ENCODE data around the gene UBE2J2. TPM values are rescaled to one million over a fixed set of nuclear protein-coding genes. Genes with fewer than 3 reads are reported as not detected.
A peak's percentile ranks its signal among the peaks of the same experiment; 100 is the strongest.

UBE2J2 gene
- total and polyA plus RNA-seq, 2 of the 13 experiments (the other 11 are each of a cell fraction or from before 2014, with no cell fraction given) = 25.4 to 29.4 TPM

DNA sequence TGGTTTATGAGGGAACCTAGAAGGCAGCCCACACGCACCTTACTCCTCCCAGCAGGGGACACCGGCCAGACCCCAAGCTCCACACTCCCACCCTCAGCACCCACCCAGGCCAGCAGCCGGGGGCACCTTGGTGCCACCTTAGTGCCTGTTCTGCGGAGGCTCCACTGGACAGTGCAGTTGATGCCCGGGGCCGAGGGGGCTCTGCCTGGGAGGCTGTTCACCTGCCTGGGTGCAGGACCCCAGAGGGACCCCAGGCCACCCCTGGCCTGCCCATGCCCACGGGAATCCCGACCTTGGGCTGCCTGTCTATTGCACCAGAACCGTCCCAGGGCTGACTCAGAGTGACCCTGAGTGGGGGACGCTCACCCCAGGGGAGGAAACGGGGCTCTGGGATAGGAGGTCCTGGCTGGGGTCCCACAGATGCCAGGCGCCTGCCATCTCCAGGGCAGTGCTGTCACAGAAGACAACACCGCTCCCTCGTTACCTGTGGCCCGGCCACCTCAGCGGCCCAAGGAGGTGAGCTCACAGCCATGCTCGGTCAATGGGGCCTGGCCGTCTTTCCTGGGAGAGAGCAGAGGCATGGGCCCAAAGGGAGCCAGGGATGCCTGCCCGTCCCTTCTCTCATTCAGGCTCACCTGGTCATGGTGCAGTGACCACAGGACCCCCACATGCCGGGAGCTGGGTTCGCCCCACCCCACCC, 7.3 kb upstream of the UBE2J2 start (continued):
- TF ChIP-seq SMYD3 (CRISPR knock-in tag; IDR thresholded peaks at IDR 0.05) = no peak
- no peak for TF ChIP-seq NFE2L1 (CRISPR knock-in tag; IDR thresholded peaks at IDR 0.05; ENCODE audit: borderline replicate concordance)
- TF ChIP-seq ZNF841 (CRISPR knock-in tag; IDR thresholded peaks at IDR 0.05; ENCODE audit: borderline replicate concordance) = no peak
- TF ChIP-seq STAG1 (CRISPR knock-in tag; IDR thresholded peaks at IDR 0.05) = no peak
- TF ChIP-seq PHF21A (CRISPR knock-in tag; IDR thresholded peaks at IDR 0.05) = no peak
- no peak for TF ChIP-seq FOXA1 (IDR thresholded peaks at IDR 0.05)
- no peak for TF ChIP-seq FOXA1 (CRISPR knock-in tag; IDR thresholded peaks at IDR 0.05)
- TF ChIP-seq DNMT3B (CRISPR knock-in tag; conservative IDR thresholded peaks at IDR 0.05) = no peak
- TF ChIP-seq SMC3 (IDR thresholded peaks at IDR 0.05; ENCODE audit: low read length) = no peak
- peak; percentile 26 for TF ChIP-seq AGO2 (optimal IDR thresholded peaks at IDR 0.05; ENCODE audit: low read depth, low read length)
- no peak for TF ChIP-seq JDP2 (CRISPR knock-in tag; IDR thresholded peaks at IDR 0.05; ENCODE audit: borderline replicate concordance)
- TF ChIP-seq ZNF121 (CRISPR knock-in tag; IDR thresholded peaks at IDR 0.05) = no peak
- TF ChIP-seq ZNF589 (CRISPR knock-in tag; conservative IDR thresholded peaks at IDR 0.05) = no peak
- TF ChIP-seq, protein P1, sequence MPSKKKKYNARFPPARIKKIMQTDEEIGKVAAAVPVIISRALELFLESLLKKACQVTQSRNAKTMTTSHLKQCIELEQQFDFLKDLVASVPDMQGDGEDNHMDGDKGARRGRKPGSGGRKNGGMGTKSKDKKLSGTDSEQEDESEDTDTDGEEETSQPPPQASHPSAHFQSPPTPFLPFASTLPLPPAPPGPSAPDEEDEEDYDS (CRISPR knock-in tag; IDR thresholded peaks at IDR 0.05) = no peak
- TF ChIP-seq, protein P2, sequence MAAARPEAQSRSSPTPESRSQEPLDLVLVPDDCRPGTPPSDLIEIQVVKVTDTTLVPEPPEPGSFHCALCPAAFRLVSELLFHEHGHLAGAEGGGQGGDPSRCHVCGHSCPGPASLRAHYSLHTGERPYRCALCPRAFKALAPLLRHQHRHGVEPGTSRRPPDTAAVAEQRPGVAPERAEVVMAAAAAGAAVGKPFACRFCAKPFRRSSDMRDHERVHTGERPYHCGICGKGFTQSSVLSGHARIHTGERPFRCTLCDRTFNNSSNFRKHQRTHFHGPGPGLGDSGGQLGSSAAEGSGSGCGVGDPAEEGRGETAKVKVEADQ (CRISPR knock-in tag; IDR thresholded peaks at IDR 0.05; ENCODE audit: borderline replicate concordance) = no peak
- TF ChIP-seq ZNF484 (CRISPR knock-in tag; IDR thresholded peaks at IDR 0.05; ENCODE audit: borderline replicate concordance, low read depth) = no peak
- 0 out of 2 replicates have a peak, but pooled peaks have one; percentile 14 for TF ChIP-seq ZNF768 (CRISPR knock-in tag; IDR thresholded peaks at IDR 0.05)
- TF ChIP-seq ZNF446 (CRISPR knock-in tag; IDR thresholded peaks at IDR 0.05) = no peak
- peak; percentile 24; the same call in 1 of the 2 replicates for TF ChIP-seq ZNF776 (CRISPR knock-in tag; IDR thresholded peaks at IDR 0.05)
- TF ChIP-seq ARHGAP35 (CRISPR knock-in tag; IDR thresholded peaks at IDR 0.05; ENCODE audit: borderline replicate concordance) = no peak
- TF ChIP-seq, protein P3, sequence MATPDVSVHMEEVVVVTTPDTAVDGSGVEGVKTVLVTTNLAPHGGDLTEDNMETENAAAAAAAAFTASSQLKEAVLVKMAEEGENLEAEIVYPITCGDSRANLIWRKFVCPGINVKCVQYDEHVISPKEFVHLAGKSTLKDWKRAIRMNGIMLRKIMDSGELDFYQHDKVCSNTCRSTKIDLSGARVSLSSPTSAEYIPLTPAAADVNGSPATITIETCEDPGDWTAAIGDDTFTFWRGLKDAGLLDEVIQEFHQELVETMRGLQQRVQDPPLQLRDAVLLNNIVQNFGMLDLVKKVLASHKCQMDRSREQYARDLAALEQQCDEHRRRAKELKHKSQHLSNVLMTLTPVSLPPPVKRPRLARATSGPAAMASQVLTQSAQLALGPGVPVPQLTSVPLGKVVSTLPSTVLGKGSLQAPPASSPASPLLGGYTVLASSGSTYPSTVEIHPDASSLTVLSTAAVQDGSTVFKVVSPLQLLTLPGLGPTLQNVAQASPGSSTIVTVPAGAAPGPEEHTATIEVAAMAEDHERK (CRISPR knock-in tag; IDR thresholded peaks at IDR 0.05; ENCODE audit: low read depth) = no peak
- no peak for TF ChIP-seq MLLT10 (CRISPR knock-in tag; IDR thresholded peaks at IDR 0.05)
- TF ChIP-seq ZNF788 (CRISPR knock-in tag; IDR thresholded peaks at IDR 0.05; ENCODE audit: borderline replicate concordance) = no peak
- TF ChIP-seq, protein P4, sequence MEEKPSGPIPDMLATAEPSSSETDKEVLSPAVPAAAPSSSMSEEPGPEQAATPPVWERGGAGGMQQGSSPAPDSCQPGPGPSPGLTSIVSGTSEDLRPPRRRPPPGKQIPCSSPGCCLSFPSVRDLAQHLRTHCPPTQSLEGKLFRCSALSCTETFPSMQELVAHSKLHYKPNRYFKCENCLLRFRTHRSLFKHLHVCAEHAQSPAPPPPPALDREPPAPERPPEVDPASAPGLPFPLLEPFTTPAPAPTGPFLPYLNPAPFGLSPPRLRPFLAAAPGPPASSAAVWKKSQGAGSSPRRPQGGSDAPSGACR (CRISPR knock-in tag; IDR thresholded peaks at IDR 0.05) = no peak
- TF ChIP-seq FLYWCH1 (CRISPR knock-in tag; IDR thresholded peaks at IDR 0.05) = no peak
- TF ChIP-seq RARG (CRISPR knock-in tag; IDR thresholded peaks at IDR 0.05; ENCODE audit: low read depth) = no peak
- TF ChIP-seq ZSCAN29 (CRISPR knock-in tag; conservative IDR thresholded peaks at IDR 0.05) = no peak
- TF ChIP-seq SALL2 (CRISPR knock-in tag; IDR thresholded peaks at IDR 0.05) = 0 out of 2 replicates have a peak, but pooled peaks have one; percentile 3
- 0 out of 2 replicates have a peak, but pooled peaks have one; percentile 23 for TF ChIP-seq CHCHD3 (CRISPR knock-in tag; IDR thresholded peaks at IDR 0.05)
- TF ChIP-seq KLF13 (CRISPR knock-in tag; IDR thresholded peaks at IDR 0.05) = no peak

All from HepG2 (cell line).